H1 (cell line): ENCODE measurements around the gene TIMP1. TPM values are rescaled to one million over a fixed set of nuclear protein-coding genes. Genes with fewer than 3 reads are reported as not detected.
A peak's percentile ranks its signal among the peaks of the same experiment; 100 is the strongest.

Source experiments
- CTCF ChIA-PET: fragments of 300-600 bp; sonication (Branson Sonifier 250); formaldehyde crosslinking; loops from one replicate; lab custom pipeline; 2021; ENCODE audit not compliant: partially characterized antibody; lab: Charles Lee
- POLR2A ChIA-PET: fragments of 300-600 bp; sonication (Branson Sonifier 250); formaldehyde crosslinking; loops from one replicate; lab custom pipeline; 2021; ENCODE audit warnings: inconsistent platforms; ENCODE audit not compliant: partially characterized antibody; lab: Charles Lee
- DNase-seq, 2 experiments: peaks; one replicate each; pipeline versions ENCODE4 v3.0.0 to v3.0.0-alpha.2; 2010 to 2022; ENCODE audit warnings: low spot score in 2 of 2, low read depth in 1 of 2, mixed read lengths in 1 of 2
- FAIRE-seq: peaks from 2 replicates; lab custom pipeline; 2011; peaks lifted over from hg19 to GRCh38; lab: Jason Lieb, UNC
- H2AFZ ChIP-seq: 2 replicates; pipeline ENCODE4 v1.8.1; 2012; ENCODE audit warnings: low read length, inconsistent platforms
- H2AK5ac ChIP-seq: 2 replicates; pipeline ENCODE4 v1.6.1; 2013; ENCODE audit warnings: low read depth, low read length
- H2BK120ac ChIP-seq: replicated peaks from 2 replicates; pipeline ENCODE3; 2013; ENCODE audit warnings: low read depth, low read length, inconsistent platforms
- H2BK12ac ChIP-seq: 2 replicates; pipeline ENCODE4 v1.6.1; 2013; ENCODE audit warnings: low read depth, low read length
- H2BK15ac ChIP-seq: 2 replicates; pipeline ENCODE4 v1.6.1; 2013; ENCODE audit warnings: low read length
- H2BK20ac ChIP-seq: 2 replicates; pipeline ENCODE4 v1.6.1; 2013; ENCODE audit warnings: low read length
- H2BK5ac ChIP-seq: 2 replicates; pipeline ENCODE4 v1.6.1; 2013; ENCODE audit warnings: low read depth, low read length
- H3K14ac ChIP-seq: 2 replicates; pipeline ENCODE4 v1.6.1; 2013; ENCODE audit warnings: inconsistent platforms; ENCODE audit not compliant: insufficient read length
- H3K18ac ChIP-seq: 2 replicates; pipeline ENCODE4 v1.6.1; 2013; ENCODE audit warnings: low read length; ENCODE audit errors: extremely low read depth
- H3K23ac ChIP-seq: 2 replicates; pipeline ENCODE4 v1.6.1; 2013; ENCODE audit warnings: inconsistent platforms; ENCODE audit not compliant: insufficient read length
- H3K23me2 ChIP-seq: 2 replicates; pipeline ENCODE4 v1.6.1; 2013; ENCODE audit warnings: low read depth, low read length
- H3K27ac ChIP-seq: 2 replicates; pipeline ENCODE4 v1.6.1; 2011; ENCODE audit warnings: low read depth, low read length, inconsistent platforms
- H3K27me3 ChIP-seq, 4 experiments: replicated peaks in 1 of 4; 1 replicate in 1 of 4; 2 replicates in 3 of 4; pipeline versions ENCODE4 v1.6.1 to v1.8.1; 2011 to 2013; ENCODE audit warnings: low read length in 3 of 4, mild to moderate bottlenecking in 3 of 4, inconsistent platforms in 2 of 4, mixed read lengths in 2 of 4, moderate library complexity in 1 of 4; ENCODE audit not compliant: control insufficient read depth in 3 of 4, insufficient read depth in 3 of 4; ENCODE audit errors: extremely low read depth in 1 of 4
- H3K36me3 ChIP-seq, 4 experiments: 2 replicates each; pipeline versions ENCODE4 v1.6.1 to v1.8.1; 2011 to 2013; ENCODE audit warnings: mild to moderate bottlenecking in 4 of 4, low read length in 3 of 4, moderate library complexity in 2 of 4, control low read depth in 1 of 4, inconsistent platforms in 1 of 4; ENCODE audit not compliant: insufficient read depth in 4 of 4, control insufficient read depth in 2 of 4
- H3K4ac ChIP-seq: replicated peaks from 2 replicates; pipeline ENCODE3; 2013; ENCODE audit warnings: low read length, low read depth, mixed read lengths, inconsistent platforms; ENCODE audit not compliant: insufficient read length
- H3K4me1 ChIP-seq, 4 experiments: replicated peaks in 1 of 4; 1 replicate in 1 of 4; 2 replicates in 3 of 4; pipeline versions ENCODE4 v1.6.1 to v1.8.1; 2011 to 2013; ENCODE audit warnings: low read length in 3 of 4, inconsistent platforms in 2 of 4, mixed read lengths in 1 of 4; ENCODE audit not compliant: insufficient read depth in 4 of 4, control insufficient read depth in 3 of 4
- H3K4me2 ChIP-seq, 2 experiments: 2 replicates each; pipeline versions ENCODE4 v1.6.1 to v1.8.1; 2011 to 2013; ENCODE audit warnings: low read depth in 2 of 2, low read length in 2 of 2, control low read depth in 1 of 2, inconsistent platforms in 1 of 2, mild to moderate bottlenecking in 1 of 2; ENCODE audit not compliant: insufficient read depth in 1 of 2
- H3K4me3 ChIP-seq, 4 experiments: fragments of 200-600, 300-600 bp in 1 of 4; sonication (generic), shearing (Covaris generic), sonication (Bioruptor Twin) in 1 of 4; 2 replicates each; pipeline versions ENCODE4 v1.5.1 to v1.8.1; 2011 to 2016; ENCODE audit warnings: low read length in 4 of 4, low read depth in 3 of 4, control low read depth in 2 of 4, inconsistent platforms in 2 of 4, mild to moderate bottlenecking in 2 of 4, mixed read lengths in 1 of 4, moderate library complexity in 1 of 4; ENCODE audit not compliant: insufficient read depth in 2 of 4; ENCODE audit errors: extremely low read depth in 1 of 4
- H3K56ac ChIP-seq: replicated peaks from 2 replicates; pipeline ENCODE3; 2013; ENCODE audit warnings: low read depth, mild to moderate bottlenecking, mixed read lengths, low read length, inconsistent platforms; ENCODE audit not compliant: insufficient read length
- H3K79me1 ChIP-seq: 2 replicates; pipeline ENCODE4 v1.6.1; 2013; ENCODE audit warnings: low read depth, low read length, control low read depth
- H3K79me2 ChIP-seq, 2 experiments: 2 replicates each; pipeline versions ENCODE4 v1.6.1 to v1.8.1; 2012 to 2013; ENCODE audit warnings: low read length in 2 of 2, mild to moderate bottlenecking in 2 of 2, inconsistent platforms in 1 of 2; ENCODE audit not compliant: insufficient read depth in 2 of 2, control insufficient read depth in 1 of 2
- H3K9ac ChIP-seq, 4 experiments: replicated peaks in 1 of 4; 1 replicate in 1 of 4; 2 replicates in 3 of 4; pipeline versions ENCODE4 v1.6.1 to v1.8.1; 2011 to 2013; ENCODE audit warnings: low read depth in 3 of 4, low read length in 3 of 4, control low read depth in 2 of 4, mild to moderate bottlenecking in 2 of 4, moderate library complexity in 2 of 4, inconsistent platforms in 1 of 4; ENCODE audit errors: extremely low read depth in 1 of 4
- H3K9me3 ChIP-seq, 2 experiments: 2 replicates each; pipeline versions ENCODE4 v1.6.1 to v1.8.1; 2012 to 2013; ENCODE audit warnings: mild to moderate bottlenecking in 2 of 2, moderate library complexity in 2 of 2, control low read depth in 1 of 2, inconsistent platforms in 1 of 2, low read depth in 1 of 2, low read length in 1 of 2, mixed read lengths in 1 of 2; ENCODE audit not compliant: insufficient read depth in 2 of 2
- H4K20me1 ChIP-seq, 2 experiments: replicated peaks in 1 of 2; 2 replicates each; pipeline versions ENCODE3 to v1.8.1; 2011 to 2013; ENCODE audit warnings: inconsistent platforms in 2 of 2, low read length in 2 of 2, mild to moderate bottlenecking in 1 of 2; ENCODE audit not compliant: insufficient read depth in 2 of 2, control insufficient read depth in 1 of 2
- H4K5ac ChIP-seq: 2 replicates; pipeline ENCODE4 v1.6.1; 2013; ENCODE audit warnings: low read length, low read depth, mixed read lengths, inconsistent platforms; ENCODE audit not compliant: insufficient read length
- H4K8ac ChIP-seq: 2 replicates; pipeline ENCODE4 v1.8.0; 2013; ENCODE audit warnings: mild to moderate bottlenecking, moderate library complexity, low read length, inconsistent platforms; ENCODE audit not compliant: insufficient read depth; ENCODE audit errors: extremely low read depth
- H4K91ac ChIP-seq: replicated peaks from 2 replicates; pipeline ENCODE3; 2013; ENCODE audit warnings: low read length, mixed read lengths, inconsistent platforms; ENCODE audit not compliant: insufficient read length
- KDM5A ChIP-seq: fragments of 200-600 bp; IDR thresholded peaks from 2 replicates; pipeline ENCODE4 v1.7.1; 2012; ENCODE audit warnings: mild to moderate bottlenecking, low read length, inconsistent platforms, mixed read lengths
- RFX5 ChIP-seq: IDR thresholded peaks from 2 replicates; pipeline ENCODE4 v1.6.1; 2011; ENCODE audit warnings: low read depth, low read length, improper control_type of control experiment, borderline replicate concordance
- SUZ12 ChIP-seq: fragments of 200-600 bp; sonication (generic); IDR thresholded peaks from 2 replicates; pipeline ENCODE4 v1.6.1; 2012; ENCODE audit warnings: mild to moderate bottlenecking, inconsistent platforms, low read length, moderate library complexity, mixed read lengths
- TCF12 ChIP-seq: IDR thresholded peaks from 2 replicates; pipeline ENCODE4 v1.6.1; 2011; ENCODE audit warnings: low read depth, mild to moderate bottlenecking, low read length
- YY1 ChIP-seq: IDR thresholded peaks from 2 replicates; pipeline ENCODE4 v1.6.1; 2011; ENCODE audit warnings: low read depth, mild to moderate bottlenecking, low read length
- whole genome bisulfite sequencing, 2 experiments: shearing (Covaris generic) in 1 of 2; methylation state at CpG; one replicate each; pipeline versions ENCODE4 v1.1.6 to v1.1.7; 2013 to 2015; ENCODE audit warnings: low lambda C conversion rate in 2 of 2, mixed read lengths in 2 of 2, inconsistent platforms in 1 of 2, low coverage in 1 of 2, missing lambda C conversion rate in 1 of 2; ENCODE audit not compliant: insufficient replicate concordance in 2 of 2, insufficient coverage in 1 of 2, insufficient read length in 1 of 2; ENCODE audit errors: extremely low coverage in 1 of 2, missing lambda C conversion rate in 1 of 2; 5-methylcytosine and 5-hydroxymethylcytosine counted together
- polyA plus RNA-seq, 7 experiments: library from polyadenylated mRNA; depleted of rRNA in 3 of 7; stranded (reverse) in 5 of 7; unstranded in 2 of 7; fragments of >200 nt in 5 of 7; fragments of 200-250 nt in 2 of 7; gene quantifications; 1 replicate in 5 of 7; 2 replicates in 1 of 7; 4 replicates in 1 of 7; pipeline versions ENCODE4 v1.2.1 to v1.2.3, GENCODE V29; 2011 to 2013; ENCODE audit warnings: missing spikeins in 2 of 7, mixed read lengths in 2 of 7
- total RNA-seq: library from RNA; stranded (reverse); fragmentation: NEBNext Ultra II Directional; extraction: Animal tissue kit (Norgen Biotek cat#: 25700); gene quantifications from 2 replicates; pipeline ENCODE4 v1.2.1, GENCODE V29; 2021
- TF ChIP-seq, protein P1 (sequence below): IDR thresholded peaks from 2 replicates; pipeline ENCODE4 v1.6.1; 2012; ENCODE audit warnings: inconsistent platforms

TIMP1 gene
- total and polyA plus RNA-seq, 2 of the 8 experiments (the other 6 are each of a cell fraction or from before 2014, with no cell fraction given): 58.6 to 142 TPM

DNA sequence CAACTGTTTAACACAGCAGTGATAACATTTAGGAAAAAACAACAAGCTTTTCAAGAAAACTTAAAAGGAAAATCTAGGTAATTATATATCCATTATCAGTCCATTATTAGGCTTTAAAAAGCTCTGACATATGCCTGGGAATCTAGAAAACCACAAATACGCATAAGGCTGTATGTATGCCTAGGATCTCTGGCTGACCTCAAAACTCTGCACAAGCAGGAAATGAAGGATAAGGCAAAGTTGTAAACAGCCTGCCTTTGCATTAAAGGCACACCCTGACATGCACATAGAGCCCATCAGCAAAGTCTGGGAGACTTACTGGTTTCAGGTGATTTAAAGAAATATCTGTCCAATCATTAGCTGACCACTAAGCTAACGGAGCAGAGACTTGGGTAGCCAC, 14.0 kb downstream of the TIMP1 start:
- 86% methylated on average over 2 of the region's 2 CpGs; no CpG with 5 or more reads in 1 of the 2 experiments for WGBS, 2 experiments
- Histone ChIP-seq H3K36me3 (no peaks in the 10 kb centered on the region), H3K4ac (no peak overlapping the region), H3K79me2 (no peaks in the 10 kb centered on the region), H3K4me3 (no peak overlapping the region), H3K4me2 (no peak overlapping the region), H4K20me1 (no peaks in the 10 kb centered on the region), H3K23me2 (no peaks in the 10 kb centered on the region), H2BK5ac (no peak overlapping the region), H3K27ac (no peak overlapping the region), H4K5ac (no peak overlapping the region), H3K4me1 (no peaks in the 10 kb centered on the region), H3K18ac (no peak overlapping the region), H2BK20ac (no peak overlapping the region), H4K8ac (no peak overlapping the region), H3K9me3 (no peaks in the 10 kb centered on the region), H3K14ac (no peak overlapping the region), H2BK120ac (no peak overlapping the region), H2AFZ (no peak overlapping the region), H4K91ac (no peak overlapping the region), H2BK15ac (no peak overlapping the region), H3K23ac (no peak overlapping the region), H2AK5ac (no peak overlapping the region), H3K9ac (no peak overlapping the region), H3K27me3 (no peaks in the 10 kb centered on the region), H3K79me1 (no peaks in the 10 kb centered on the region), H2BK12ac (no peak overlapping the region), H3K56ac (no peak overlapping the region)
- ChIA-PET POLR2A (interaction anchor here (1.1 kb wide), 1 partner anchor 25 kb away, joined by 4 read pairs; no protein-coding TSS in a partner anchor), CTCF (interaction anchor here (1.0 kb wide), 1 partner anchor 12 kb away, joined by 3 read pairs; no protein-coding TSS in a partner anchor)
- TF ChIP-seq KDM5A (no peak), RFX5 (no peak), SUZ12 (no peak), TCF12 (no peak), YY1 (no peak)
- TF ChIP-seq, protein P1, sequence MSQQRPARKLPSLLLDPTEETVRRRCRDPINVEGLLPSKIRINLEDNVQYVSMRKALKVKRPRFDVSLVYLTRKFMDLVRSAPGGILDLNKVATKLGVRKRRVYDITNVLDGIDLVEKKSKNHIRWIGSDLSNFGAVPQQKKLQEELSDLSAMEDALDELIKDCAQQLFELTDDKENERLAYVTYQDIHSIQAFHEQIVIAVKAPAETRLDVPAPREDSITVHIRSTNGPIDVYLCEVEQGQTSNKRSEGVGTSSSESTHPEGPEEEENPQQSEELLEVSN: no peak
- FAIRE-seq (peak; percentile 60), DNase-seq (no peak)
